ENCODE measurements around the gene MAU2. TPM values are rescaled to one million over a fixed set of nuclear protein-coding genes. Genes with fewer than 3 reads are reported as not detected.

MAU2 gene, protein sequence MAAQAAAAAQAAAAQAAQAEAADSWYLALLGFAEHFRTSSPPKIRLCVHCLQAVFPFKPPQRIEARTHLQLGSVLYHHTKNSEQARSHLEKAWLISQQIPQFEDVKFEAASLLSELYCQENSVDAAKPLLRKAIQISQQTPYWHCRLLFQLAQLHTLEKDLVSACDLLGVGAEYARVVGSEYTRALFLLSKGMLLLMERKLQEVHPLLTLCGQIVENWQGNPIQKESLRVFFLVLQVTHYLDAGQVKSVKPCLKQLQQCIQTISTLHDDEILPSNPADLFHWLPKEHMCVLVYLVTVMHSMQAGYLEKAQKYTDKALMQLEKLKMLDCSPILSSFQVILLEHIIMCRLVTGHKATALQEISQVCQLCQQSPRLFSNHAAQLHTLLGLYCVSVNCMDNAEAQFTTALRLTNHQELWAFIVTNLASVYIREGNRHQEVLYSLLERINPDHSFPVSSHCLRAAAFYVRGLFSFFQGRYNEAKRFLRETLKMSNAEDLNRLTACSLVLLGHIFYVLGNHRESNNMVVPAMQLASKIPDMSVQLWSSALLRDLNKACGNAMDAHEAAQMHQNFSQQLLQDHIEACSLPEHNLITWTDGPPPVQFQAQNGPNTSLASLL
- total RNA-seq, result 31.8 TPM
- long read RNA-seq, partial matches to known transcripts, result 12 of 15 reads
- long read RNA-seq, other reads (novel, unspliced or antisense), result 2 of 15 reads

DNA sequence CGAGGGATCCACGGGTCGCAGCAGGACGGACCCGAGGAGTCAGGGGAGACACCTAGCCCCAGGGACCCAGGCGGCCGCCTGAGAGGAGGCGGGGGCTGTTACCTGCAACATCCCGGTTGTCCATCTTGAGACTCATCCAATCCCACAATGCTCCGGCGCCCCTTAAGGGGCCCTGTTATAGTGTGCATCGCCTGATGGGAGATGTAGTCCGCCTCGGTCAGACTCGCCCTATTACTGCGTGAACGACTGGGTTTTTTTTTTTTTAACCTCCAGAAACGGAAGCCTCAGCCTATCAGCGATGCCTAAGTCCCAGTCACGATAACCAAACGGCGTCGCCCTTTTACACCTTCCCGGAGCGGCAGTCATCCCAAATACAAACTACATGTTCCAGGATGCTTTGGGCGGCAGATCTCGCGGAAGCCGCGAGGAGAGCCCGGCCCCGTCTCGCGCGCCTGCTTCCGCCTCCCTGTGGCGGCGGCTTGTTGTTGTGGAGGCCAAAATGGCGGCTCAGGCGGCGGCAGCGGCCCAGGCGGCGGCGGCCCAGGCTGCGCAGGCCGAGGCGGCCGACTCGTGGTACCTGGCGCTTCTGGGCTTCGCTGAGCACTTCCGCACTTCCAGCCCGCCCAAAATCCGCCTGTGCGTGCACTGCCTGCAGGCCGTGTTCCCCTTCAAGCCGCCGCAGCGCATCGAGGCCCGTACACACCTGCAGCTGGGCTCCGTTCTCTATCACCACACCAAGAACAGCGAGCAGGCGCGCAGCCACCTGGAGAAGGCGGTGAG is at the start of gene MAU2, which contains the start of gene SUGP1:
MAU2 (plus strand) TSS at position 469 of the 780 bp plus-strand sequence; CDS start at position 500, 31 bp downstream.
SUGP1 (minus strand) TSS at position 149 of the 780 bp plus-strand sequence; CDS start at position 136, 13 bp downstream.
- ATAC-seq (peak; percentile 95), DNase-seq (ENCODE audit: missing footprints) (peak; percentile 95)
- intact Hi-C loops (cut with DNase I), result loop anchor here (10.0 kb wide), 2 partner anchors 126 to 256 kb away; partner anchors contain the start of genes BORCS8, RFXANK and SLC25A42

DNA sequence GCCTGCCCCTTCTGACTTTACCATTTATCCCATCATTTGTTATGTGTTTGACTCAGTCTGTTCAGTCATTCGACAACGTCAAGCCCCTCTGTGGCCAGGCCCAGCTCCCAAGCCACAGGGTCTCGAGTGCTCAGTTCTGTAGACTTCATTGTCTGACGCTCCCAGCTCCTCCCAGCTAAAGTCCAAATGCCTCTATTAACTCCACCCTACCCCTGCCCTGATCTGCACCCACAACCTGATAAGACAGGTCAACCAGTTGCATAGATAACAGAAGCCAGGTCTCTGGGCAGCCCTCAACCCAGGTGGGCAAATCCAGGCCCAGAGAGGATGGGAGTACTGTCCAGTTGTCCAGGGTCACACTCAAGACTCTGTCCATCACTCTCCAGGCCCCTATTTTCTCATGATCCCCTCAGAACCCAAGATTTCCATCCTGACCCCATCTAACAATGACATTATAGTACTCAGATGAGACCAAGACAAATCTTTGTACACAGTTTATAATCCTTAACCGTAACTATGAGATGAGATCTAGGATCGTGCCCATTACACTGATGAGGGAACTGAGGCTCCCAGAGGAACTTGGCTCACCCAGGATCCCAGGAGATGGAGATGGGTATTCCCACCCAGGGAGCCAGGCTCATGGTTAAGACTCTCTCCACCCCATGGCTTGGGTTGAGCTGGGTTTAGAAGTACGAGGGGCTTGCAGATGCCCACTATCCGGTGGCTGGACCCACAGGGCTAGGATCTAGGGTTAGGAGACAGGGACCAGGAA is 48.6 kb upstream of the MAU2 start:
- intact Hi-C loops (cut with DNase I), result no loop called here
- DNase-seq (ENCODE audit: missing footprints), result no peak
- ATAC-seq, result no peak

DNA sequence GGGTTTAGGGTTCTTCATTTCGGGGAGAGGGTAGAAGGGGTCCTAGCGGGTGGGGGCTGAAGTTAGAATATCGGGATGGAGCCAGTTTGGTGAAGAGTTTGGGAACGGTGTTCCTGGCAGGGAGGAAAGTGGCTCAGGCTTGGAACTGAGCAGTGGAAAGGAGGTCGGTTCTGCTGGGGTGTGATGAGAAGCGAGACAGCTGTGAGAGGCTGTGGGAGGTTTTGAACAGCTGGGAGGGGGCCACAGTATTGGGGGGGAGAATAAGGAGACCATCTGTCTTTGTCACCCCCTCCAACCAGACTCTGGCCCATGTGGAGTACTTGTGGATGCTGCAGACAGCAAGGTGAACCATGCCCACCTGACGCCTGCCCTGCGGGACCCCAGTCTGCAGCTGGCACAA is 46.5 kb upstream of the MAU2 start:
- DNase-seq (ENCODE audit: missing footprints) (no peak), ATAC-seq (no peak)
- intact Hi-C loops (cut with DNase I), result no loop called here

DNA sequence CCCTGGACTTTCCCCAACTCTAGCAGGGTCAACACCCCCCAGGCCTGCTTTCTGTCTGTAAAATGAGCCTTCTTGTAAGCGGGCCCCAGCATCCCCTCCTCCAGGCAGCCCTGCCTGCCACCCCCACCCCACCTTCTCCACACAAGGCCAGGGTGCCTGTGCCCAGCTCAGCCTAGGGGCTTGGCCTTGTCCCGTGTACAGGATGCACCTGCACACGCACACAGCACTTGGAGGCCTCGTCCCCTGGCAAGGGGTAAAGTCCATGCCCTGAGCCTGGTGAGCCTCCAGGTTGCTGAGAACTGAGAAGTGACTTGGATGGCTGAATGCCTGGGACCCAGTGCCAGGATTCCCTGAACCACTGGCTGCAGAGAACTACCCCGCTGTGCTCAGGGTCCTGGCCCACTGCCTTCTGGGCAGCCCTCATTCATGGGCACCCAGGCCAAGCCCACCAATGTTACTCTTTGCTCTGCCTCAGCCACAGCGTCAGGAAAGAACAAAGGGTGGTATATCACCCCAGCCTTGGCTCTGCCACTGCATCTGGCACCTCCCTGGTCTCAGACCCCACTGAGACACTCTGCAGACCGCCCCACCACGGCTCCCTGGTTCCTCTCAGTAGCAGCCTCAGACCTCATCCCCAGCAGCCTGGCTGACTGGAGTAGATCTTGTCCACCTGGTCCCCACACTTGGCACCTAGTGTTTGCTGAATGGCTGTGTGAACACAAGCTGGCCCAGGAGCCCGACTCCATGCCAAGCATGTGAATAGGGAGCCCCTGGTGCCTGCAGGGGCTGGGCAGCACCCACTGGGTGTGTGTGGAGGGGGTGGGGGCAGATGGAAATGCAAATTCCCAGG is 45.7 kb upstream of the MAU2 start:
- DNase-seq (ENCODE audit: missing footprints) (no peak), ATAC-seq (no peak)
- intact Hi-C loops (cut with DNase I), result no loop called here

DNA sequence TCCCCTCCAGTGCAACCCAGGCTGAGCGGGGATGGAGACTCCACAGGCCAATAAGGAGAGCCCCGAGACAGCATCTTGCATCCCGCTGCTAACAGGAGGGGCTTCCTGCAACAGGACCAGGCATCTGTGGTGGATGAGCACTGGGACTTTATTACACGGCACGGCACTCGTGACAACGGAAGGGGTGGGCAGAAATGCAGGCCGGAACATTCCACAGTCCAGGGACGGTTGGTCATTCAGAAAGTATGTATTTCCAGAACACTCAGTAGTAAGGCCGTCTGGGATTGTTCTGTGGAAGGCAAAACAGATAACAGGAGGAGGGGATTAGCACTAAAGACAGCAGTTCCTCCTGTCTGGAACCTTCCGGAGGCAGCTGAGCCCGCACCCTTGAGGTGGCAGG is 44.2 kb upstream of the MAU2 start:
- DNase-seq (ENCODE audit: missing footprints), result no peak
- intact Hi-C loops (cut with DNase I), result no loop called here
- ATAC-seq, result no peak

DNA sequence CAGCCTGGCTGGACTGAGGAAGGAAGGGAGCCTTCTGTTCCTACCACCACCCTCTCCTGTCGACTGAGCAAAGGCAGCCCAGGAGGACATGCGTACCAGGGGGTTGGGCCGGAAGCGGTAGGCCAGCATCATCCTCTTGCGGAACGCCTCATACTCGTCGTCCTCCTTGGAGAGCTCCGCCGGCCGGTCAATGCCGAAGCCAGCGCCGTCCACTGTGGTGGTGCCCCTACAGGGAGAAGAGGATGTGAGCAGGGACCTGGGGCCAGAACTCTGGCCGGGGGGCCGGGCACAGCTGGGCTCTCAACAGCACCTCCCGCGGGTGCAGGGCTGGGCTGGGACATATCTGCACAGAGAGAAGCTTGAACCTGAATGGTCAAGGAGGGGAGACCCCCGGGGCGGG is 43.8 kb upstream of the MAU2 start:
- ATAC-seq, result no peak

DNA sequence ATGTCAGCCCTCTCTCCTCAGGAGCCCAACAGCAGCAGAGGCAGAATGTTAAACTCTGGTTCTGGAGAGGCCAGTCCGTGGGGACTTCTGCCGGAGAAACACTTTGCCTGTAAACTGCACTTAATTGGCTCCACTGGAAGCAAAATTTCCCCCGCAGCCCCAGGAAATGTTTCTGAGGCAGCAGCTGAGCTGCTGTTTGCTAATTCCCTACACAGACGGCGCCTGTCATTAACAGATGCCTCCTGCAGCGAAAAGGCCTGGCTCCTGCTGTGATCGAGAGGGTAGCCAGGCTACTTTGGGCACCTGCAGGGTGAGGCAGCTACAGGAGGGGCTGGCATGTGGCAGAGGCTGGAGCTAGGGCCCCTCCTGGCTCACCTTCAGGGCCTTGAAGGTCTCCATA is 42.3 kb upstream of the MAU2 start:
- DNase-seq (ENCODE audit: missing footprints) (no peak), ATAC-seq (no peak)
- intact Hi-C loops (cut with DNase I), result no loop called here

More for the DNA sequence above, 43.8 kb upstream of the MAU2 start:
- DNase-seq (ENCODE audit: missing footprints), result no peak
- intact Hi-C loops (cut with DNase I), result no loop called here

DNA sequence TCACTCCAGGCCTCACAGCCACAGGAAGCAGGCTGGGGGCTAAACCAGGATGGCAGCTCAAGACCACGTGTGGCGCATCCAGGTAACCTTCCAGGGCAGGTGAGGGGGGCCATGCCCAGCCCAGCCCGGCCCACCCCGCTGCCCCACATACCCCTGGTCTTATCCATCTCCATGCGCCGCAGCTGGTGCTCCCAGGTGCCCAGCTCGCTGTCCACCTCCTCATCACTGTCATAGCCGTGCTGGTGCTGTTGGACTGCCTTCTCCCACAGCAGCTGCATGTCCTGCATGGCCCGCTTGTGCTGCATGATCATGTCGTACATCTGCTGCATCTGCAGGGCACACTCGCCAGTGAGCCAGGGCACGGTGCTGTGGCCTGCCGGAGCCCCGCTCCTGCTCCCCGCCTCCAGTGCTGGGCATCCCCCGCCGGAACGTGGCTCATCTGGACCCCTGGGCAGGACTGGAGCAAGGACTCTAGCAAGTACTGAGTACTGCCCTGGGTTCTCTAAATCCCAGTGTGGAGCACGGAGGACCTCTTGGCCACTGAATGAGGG is 41.5 kb upstream of the MAU2 start:
- ATAC-seq, result no peak
- intact Hi-C loops (cut with DNase I), result no loop called here
- no peak for DNase-seq (ENCODE audit: missing footprints)

DNA sequence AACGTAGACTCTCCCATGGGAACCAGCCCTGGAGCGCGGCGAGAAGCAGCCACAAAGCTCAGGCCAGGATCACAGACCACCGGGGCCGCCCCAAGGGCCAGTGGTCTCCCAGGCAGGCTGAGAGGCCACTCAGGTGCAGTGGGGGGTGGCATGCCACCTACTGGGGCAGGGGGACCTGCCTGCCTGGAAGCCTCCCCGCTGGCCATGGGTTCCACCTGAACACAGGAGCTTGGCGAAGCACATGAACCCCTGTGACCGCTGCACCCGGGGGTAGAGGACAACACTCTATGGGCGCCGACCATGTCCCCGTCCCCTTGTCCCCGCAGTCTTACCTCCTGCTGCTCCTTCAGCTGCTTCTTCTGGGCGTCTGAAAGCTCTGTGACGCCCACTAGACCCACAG is 40.8 kb upstream of the MAU2 start:
- DNase-seq (ENCODE audit: missing footprints), result no peak
- no peak for ATAC-seq
- intact Hi-C loops (cut with DNase I), result no loop called here

DNA sequence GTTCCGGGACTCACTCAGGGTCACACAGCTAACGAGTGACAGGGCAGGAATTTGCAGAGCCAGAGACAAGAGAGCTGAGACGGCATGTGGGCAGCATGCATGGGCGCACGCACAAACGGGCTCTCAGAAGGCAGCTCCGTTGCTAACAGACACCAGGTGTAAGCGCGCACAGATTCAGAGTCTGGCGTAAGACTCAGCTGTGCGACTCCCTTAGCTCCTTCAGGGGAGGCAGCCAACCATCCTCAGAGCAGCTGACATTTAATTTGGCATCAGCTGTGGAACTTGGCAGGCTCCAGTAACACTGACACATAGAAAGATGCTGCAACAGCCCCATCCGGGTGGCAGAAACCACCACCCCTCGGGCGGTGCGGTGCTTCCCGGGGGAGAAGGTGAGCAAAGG is 40.1 kb upstream of the MAU2 start:
- DNase-seq (ENCODE audit: missing footprints) (no peak), ATAC-seq (no peak)
- intact Hi-C loops (cut with DNase I), result no loop called here

DNA sequence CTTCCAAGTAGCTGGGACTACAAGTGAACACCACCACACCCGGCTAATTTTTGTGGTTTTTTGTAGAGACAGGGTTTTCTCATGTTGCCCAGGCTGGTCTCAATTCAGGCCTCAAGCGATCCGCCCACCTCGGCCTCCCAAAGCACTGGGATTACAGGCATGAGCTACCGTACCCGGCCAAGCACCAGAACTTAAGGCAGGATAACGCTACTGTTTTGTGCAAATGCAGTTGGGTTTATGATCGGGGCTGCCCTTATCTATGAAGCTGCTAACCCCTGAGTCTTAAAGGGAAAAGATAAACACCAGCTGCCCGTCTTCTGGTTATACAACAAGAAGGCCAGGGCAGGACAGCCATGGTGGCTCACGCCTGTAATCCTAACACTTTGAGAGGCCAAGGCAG is 34.9 kb upstream of the MAU2 start:
- DNase-seq (ENCODE audit: missing footprints), result no peak
- intact Hi-C loops (cut with DNase I), result no loop called here
- no peak for ATAC-seq

DNA sequence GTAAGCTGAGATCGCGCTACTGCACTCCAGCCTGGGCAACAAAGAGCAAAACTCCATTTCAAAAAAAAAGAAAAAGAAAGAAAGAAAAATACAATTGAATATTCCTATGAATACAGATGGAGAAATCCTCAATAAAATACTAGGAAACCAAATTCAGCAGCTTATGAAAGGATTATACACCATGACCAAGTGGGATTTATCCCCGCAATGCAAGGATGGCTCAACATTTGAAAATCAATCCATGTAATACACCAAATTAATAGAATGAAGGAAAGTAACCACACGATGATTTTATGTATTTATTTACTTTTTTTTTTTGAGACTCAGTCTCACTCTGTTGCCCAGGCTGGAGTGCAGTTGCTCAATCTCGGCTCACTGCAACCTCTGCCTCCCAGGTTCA is 28.0 kb upstream of the MAU2 start:
- ATAC-seq, result no peak
- intact Hi-C loops (cut with DNase I), result no loop called here

DNA sequence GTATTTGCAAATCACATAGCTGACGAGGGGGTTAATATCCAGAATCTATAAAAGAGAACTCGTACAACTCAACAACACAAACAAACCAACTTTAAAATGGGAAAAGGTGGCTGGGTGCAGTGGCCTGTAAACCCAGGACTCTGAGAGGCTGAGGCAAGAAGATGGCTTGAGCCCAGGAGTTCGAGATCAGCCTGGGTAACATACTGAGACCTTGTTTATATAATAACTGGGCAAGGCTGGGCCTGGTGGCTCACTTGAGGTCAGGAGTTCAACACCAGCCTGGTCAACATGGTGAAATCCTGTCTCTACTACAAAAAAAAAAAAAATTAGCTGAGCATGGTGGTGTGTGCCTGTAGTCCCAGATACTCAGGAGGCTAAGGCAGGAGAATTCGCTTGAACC is 25.7 kb upstream of the MAU2 start:
- no peak for ATAC-seq
- no peak for DNase-seq (ENCODE audit: missing footprints)
- intact Hi-C loops (cut with DNase I), result no loop called here

More for the DNA sequence above, 28.0 kb upstream of the MAU2 start:
- no peak for DNase-seq (ENCODE audit: missing footprints)

DNA sequence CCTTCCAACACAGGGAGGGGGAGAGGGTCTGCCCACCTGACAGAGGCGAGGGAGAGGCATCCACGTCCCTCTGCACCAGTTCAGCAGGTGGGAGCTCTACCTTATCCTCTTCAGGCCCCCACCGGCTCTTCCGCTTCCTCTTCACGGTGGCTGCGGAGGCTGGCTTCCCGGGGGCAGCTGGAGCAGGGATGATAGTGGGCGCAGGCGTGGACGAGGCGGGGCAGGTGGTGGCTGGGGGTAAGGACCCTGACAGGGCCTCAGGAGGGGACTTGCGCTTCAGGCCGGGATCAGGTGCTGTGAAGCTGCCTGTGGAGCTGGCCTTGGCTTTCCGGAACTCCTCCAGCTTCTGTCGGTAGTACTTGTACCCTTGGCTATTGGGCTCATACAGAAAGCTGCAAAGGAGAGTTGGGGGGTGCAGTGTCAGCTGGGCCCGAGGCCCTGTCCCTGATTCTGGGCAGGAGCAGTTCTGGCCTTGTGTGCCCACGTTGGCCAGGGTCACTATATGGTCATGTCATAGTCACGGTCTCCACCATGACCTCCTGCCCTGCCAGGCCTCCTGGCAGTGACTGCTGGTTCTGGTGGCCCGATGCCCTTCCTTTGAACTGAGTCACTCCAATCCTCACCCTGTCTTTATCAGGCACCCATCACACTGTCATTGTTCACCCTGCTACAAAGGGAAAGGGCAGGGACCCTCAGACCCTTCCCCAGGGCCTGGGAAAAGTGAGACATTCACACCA is 23.5 kb upstream of the MAU2 start:
- intact Hi-C loops (cut with DNase I), result no loop called here
- DNase-seq (ENCODE audit: missing footprints) (no peak), ATAC-seq (no peak)

DNA sequence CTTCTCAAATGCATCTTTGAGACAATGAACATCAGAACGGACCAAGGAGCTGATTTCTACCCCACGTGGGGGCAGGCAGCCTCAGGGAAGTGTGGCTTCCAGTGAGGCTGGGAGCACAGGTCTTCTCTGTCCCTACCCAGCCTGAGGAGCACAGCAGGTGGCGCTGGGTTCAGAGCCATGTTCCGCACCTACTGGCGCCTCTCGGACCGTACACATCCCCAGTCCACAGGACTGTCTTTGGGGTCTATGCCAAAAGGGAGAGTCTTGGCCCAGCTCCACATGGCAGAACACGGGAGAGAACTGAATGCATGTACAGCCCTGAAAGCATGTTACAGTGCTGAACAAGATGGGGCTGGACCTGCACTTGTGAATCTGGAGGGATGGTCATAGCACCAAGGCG is 22.9 kb upstream of the MAU2 start:
- peak; percentile 12 for ATAC-seq
- intact Hi-C loops (cut with DNase I), result no loop called here
- DNase-seq (ENCODE audit: missing footprints), result no peak

DNA sequence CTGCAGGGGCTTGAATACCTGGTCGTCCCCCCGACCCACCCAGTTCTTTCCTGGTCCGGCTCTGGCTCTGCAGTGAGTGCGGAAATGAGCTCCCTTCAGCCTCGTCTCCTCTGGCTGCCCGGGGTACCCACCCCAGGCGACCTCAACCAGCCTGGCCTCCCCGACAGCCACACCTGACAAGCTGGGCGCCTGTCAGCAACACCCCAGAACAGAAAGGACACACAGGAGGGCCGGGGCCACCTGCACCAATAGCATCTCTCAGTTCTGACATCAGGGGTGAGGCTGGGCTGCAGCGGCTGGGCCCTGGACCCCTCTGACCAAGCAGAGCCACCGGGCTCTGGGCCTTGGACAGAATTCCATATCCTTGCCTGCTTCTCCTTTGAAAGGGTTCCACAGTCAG is 20.0 kb upstream of the MAU2 start:
- no peak for ATAC-seq
- intact Hi-C loops (cut with DNase I), result no loop called here

DNA sequence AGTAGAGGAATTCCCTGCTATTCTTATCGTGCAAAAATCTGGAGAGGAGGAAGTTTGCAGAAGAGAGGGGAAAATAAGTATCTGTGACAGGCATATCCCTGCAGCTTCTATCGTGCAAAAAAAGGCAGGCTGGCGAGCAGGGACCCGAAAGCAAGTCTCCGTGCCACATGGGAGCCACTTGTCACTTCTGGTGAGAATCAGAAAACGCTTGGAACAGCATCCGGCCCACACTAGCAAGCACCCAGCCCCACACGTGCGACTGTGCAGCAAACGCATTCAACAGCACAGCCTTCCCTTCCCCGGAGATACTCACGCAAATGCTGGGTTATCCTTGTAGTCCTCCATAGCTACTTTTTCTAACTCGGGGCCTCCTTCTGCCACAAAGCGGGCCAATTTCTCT is 17.2 kb upstream of the MAU2 start:
- intact Hi-C loops (cut with DNase I), result no loop called here
- no peak for DNase-seq (ENCODE audit: missing footprints)

More for the DNA sequence above, 20.0 kb upstream of the MAU2 start:
- DNase-seq (ENCODE audit: missing footprints), result no peak

More for the DNA sequence above, 17.2 kb upstream of the MAU2 start:
- ATAC-seq, result no peak

Data from Right ventricle myocardium inferior (tissue), 1 donor.